Heart left ventricle (tissue), 13 donors: ENCODE data around the gene SRRM4.

Source experiments
- POLR2A ChIP-seq, 2 donors: fragments of 450-650 bp; IDR thresholded peaks; one replicate each; pipeline ENCODE4 v1.6.1; 2017; ENCODE audit warnings: antibody characterized with exemption in 2 of 2, mild to moderate bottlenecking in 2 of 2, moderate library complexity in 2 of 2
- TF ChIP-seq, protein P1 (sequence below), 12 donors: fragments of 200-600 bp; sonication (generic) in 4 of 12; IDR thresholded peaks; one replicate each; pipeline versions ENCODE4 v1.5.0 to v1.8.0; 2018 to 2022; ENCODE audit warnings: antibody characterized with exemption in 12 of 12, mild to moderate bottlenecking in 5 of 12
- donor health status: ischemic (EF 13 %, LVEDD 7.1; RV severe dilation, severe dysfunction).
- donor health status: DM: no; HTN: yes; CAD: no.
- donor health status: DM: no; HTN: no; CAD: no.
- donor health status: ischemic (EF 25% LVEDD 6.9; RV normal size, moderate dysfunction).
- donor health status: ischemic (EF 25% LVEDD 5.7; RV mildly dilated, moderate dysfunction).
- donor health status: ischemic (EF 35%, LVEDD 5.7; RV mildly dilated, moderate dysfunction).
- donor health status: nonischemic (EF 11% LVEDD 7.7; RV severe dilation, severe dysfunction).
- donor health status: DM: yes; HTN: yes; CAD: no.
- donor health status: PGD.
- donor health status: ischemic (EF 29% LVEDD 5.4; RV normal size, mild dysfunction).
- donor health status: nonischemic (EF 23%, LVEDD 6.1; RV moderate dilation, normal function).

DNA sequence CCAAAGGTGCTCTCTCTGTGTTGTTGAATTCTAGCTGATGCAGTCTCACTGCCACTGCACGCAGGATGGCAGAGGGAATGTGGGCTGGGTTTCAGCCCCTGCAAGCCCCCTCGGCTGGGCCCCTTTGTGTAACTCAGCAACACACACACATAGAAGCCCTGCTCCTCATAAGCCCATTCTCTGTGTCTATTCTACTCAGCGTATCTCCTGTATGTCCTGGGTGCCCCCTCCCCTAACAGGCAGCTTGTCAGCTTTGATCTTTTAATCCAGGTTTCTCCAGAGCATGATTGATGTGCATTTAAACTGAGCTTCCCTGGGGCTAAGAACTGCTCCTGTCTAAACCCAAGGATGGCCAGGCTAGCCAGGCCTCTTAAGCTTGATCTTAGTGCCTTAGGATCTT, 43.0 kb downstream of the SRRM4 start:
- TF ChIP-seq POLR2A (IDR thresholded peaks at IDR 0.05): no peak
- TF ChIP-seq, protein P1, sequence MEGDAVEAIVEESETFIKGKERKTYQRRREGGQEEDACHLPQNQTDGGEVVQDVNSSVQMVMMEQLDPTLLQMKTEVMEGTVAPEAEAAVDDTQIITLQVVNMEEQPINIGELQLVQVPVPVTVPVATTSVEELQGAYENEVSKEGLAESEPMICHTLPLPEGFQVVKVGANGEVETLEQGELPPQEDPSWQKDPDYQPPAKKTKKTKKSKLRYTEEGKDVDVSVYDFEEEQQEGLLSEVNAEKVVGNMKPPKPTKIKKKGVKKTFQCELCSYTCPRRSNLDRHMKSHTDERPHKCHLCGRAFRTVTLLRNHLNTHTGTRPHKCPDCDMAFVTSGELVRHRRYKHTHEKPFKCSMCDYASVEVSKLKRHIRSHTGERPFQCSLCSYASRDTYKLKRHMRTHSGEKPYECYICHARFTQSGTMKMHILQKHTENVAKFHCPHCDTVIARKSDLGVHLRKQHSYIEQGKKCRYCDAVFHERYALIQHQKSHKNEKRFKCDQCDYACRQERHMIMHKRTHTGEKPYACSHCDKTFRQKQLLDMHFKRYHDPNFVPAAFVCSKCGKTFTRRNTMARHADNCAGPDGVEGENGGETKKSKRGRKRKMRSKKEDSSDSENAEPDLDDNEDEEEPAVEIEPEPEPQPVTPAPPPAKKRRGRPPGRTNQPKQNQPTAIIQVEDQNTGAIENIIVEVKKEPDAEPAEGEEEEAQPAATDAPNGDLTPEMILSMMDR (IDR thresholded peaks at IDR 0.05): no peak
